SU-DHL-6 (cell line): Measurements from ENCODE around the gene KLHL4.

Experiments used
- H2AFZ ChIP-seq: fragments of 200-600 bp; sonication (generic); 2 replicates; pipeline ENCODE4 v1.6.1; 2014; ENCODE audit warnings: low read depth, mild to moderate bottlenecking, moderate library complexity, mixed read lengths, antibody characterized with exemption, low read length; ENCODE audit not compliant: severe bottlenecking
- H3F3A ChIP-seq: fragments of 200-600 bp; shearing (Covaris generic); 2 replicates; pipeline ENCODE4 v1.6.0; 2016; ENCODE audit warnings: antibody characterized with exemption, mild to moderate bottlenecking; ENCODE audit not compliant: insufficient read depth
- H3K27ac ChIP-seq: fragments of 200-600 bp; sonication (generic); 2 replicates; pipeline ENCODE4 v1.5.1; 2016; ENCODE audit warnings: low read depth, mild to moderate bottlenecking, low read length, moderate library complexity, mixed read lengths
- H3K27me3 ChIP-seq: fragments of 200-600 bp; sonication (generic), shearing (Covaris generic); 2 replicates; pipeline ENCODE4 v1.6.0; 2014; ENCODE audit warnings: mild to moderate bottlenecking, low read length
- H3K36me3 ChIP-seq: fragments of 200-600 bp; sonication (generic); 2 replicates; pipeline ENCODE4 v1.6.1; 2014; ENCODE audit warnings: mild to moderate bottlenecking, low read length, mixed read lengths
- H3K4me2 ChIP-seq: fragments of 300-600, 200-600 bp; shearing (Covaris generic), sonication (generic); 2 replicates; pipeline ENCODE4 v1.6.0; 2014; ENCODE audit warnings: low read length, low read depth, mild to moderate bottlenecking; ENCODE audit not compliant: poor library complexity, severe bottlenecking
- H3K4me3 ChIP-seq: fragments of 200-600 bp; sonication (generic); 2 replicates; pipeline ENCODE4 v1.5.1; 2014; ENCODE audit warnings: antibody characterized with exemption, low read length, mild to moderate bottlenecking, mixed read lengths; ENCODE audit not compliant: insufficient read depth, poor library complexity, severe bottlenecking
- H3K79me2 ChIP-seq: fragments of 200-600 bp; sonication (generic); 2 replicates; pipeline ENCODE4 v1.6.1; 2014; ENCODE audit warnings: mild to moderate bottlenecking, low read length, moderate library complexity; ENCODE audit not compliant: insufficient read depth
- H3K9ac ChIP-seq: fragments of 200-600 bp; sonication (generic); 2 replicates; pipeline ENCODE4 v1.7.0; 2014; ENCODE audit warnings: mild to moderate bottlenecking, low read length
- H3K9me2 ChIP-seq: fragments of 200-600 bp; sonication (generic); replicated peaks from 2 replicates; pipeline ENCODE4 v1.6.1; 2014; ENCODE audit warnings: low read length; ENCODE audit not compliant: insufficient read depth
- H3K9me3 ChIP-seq: fragments of 200-600 bp; sonication (generic); 2 replicates; pipeline ENCODE4 v1.6.1; 2014; ENCODE audit warnings: low read length, mixed read lengths; ENCODE audit not compliant: insufficient read depth
- H4K20me1 ChIP-seq: fragments of 200-600 bp; sonication (generic); 2 replicates; pipeline ENCODE4 v1.6.1; 2014; ENCODE audit warnings: low read depth, mild to moderate bottlenecking, antibody characterized with exemption, low read length, moderate library complexity, mixed read lengths
- CTCF ChIP-seq: fragments of 200-600 bp; sonication (generic); IDR thresholded peaks from one replicate; pipeline ENCODE4 v1.5.1; 2017; ENCODE audit warnings: antibody characterized with exemption, mild to moderate bottlenecking, low read length, moderate library complexity; ENCODE audit not compliant: insufficient read depth, poor library complexity, severe bottlenecking
- EZH2phosphoT487 ChIP-seq: fragments of 200-600 bp; sonication (generic), shearing (Covaris generic); conservative IDR thresholded peaks from 2 replicates; pipeline ENCODE4 v1.6.1; 2018; ENCODE audit warnings: mild to moderate bottlenecking, antibody characterized with exemption, low read length, moderate library complexity, mixed read lengths

KLHL4 gene

GRCh38 chrX:87582453-87582852 lies 64.9 kb downstream of the KLHL4 start:
- Histone ChIP-seq H4K20me1 (no peaks in the 10 kb centered on the region), H3K9ac (no peak overlapping the region), H3K36me3 (no peaks in the 10 kb centered on the region), H3F3A (no peaks in the 10 kb centered on the region), H3K4me2 (no peak overlapping the region), H3K27me3 (no peaks in the 10 kb centered on the region), H3K9me2 (no peaks in the 10 kb centered on the region), H3K27ac (no peak overlapping the region), H3K79me2 (no peaks in the 10 kb centered on the region), H2AFZ (no peak overlapping the region), H3K9me3 (no peaks in the 10 kb centered on the region), H3K4me3 (no peak overlapping the region)
- TF ChIP-seq EZH2phosphoT487 (no peak), CTCF (no peak)

- Histone ChIP-seq H3K4me3 (no peak overlapping the region), H3K79me2 (no peaks in the 10 kb centered on the region), H3K27ac (no peak overlapping the region), H4K20me1 (no peaks in the 10 kb centered on the region), H3K36me3 (no peaks in the 10 kb centered on the region), H3K4me2 (no peak overlapping the region), H3K9me2 (no peaks in the 10 kb centered on the region), H2AFZ (no peak overlapping the region), H3K9ac (no peak overlapping the region), H3K9me3 (no peaks in the 10 kb centered on the region), H3K27me3 (no peaks in the 10 kb centered on the region), H3F3A (no peaks in the 10 kb centered on the region)
- TF ChIP-seq EZH2phosphoT487 (no peak), CTCF (no peak)
Observed at GRCh38 chrX:87583679-87584078, 66.1 kb downstream of the KLHL4 start.

DNA sequence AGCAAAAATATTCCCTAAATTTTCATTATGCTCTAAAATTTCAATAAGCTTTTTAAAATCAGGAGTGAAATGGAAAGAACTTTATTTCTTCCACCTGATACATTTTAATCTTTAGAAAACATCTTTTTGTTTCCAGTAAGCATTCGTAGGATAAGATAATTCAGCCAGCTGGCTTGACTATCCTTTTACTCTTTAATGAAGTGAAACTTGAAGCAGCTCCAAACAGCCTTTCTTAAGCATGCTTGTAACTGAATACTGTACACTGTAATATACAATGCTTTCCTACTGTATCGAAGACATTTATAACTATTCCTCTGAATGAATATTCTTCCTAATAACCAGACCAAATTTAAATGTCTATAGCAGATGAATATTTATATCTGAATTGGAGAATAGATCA lies 98.8 kb downstream of the KLHL4 start:
- Histone ChIP-seq H3K9me3 (no peaks in the 10 kb centered on the region), H3K4me3 (no peak overlapping the region), H3K9ac (no peak overlapping the region), H3K4me2 (no peak overlapping the region), H3F3A (no peaks in the 10 kb centered on the region), H3K9me2 (no peaks in the 10 kb centered on the region), H2AFZ (no peak overlapping the region), H3K79me2 (no peaks in the 10 kb centered on the region), H3K27ac (no peak overlapping the region), H3K36me3 (no peaks in the 10 kb centered on the region), H4K20me1 (no peaks in the 10 kb centered on the region), H3K27me3 (no peaks in the 10 kb centered on the region)
- TF ChIP-seq EZH2phosphoT487 (no peak), CTCF (no peak)

DNA sequence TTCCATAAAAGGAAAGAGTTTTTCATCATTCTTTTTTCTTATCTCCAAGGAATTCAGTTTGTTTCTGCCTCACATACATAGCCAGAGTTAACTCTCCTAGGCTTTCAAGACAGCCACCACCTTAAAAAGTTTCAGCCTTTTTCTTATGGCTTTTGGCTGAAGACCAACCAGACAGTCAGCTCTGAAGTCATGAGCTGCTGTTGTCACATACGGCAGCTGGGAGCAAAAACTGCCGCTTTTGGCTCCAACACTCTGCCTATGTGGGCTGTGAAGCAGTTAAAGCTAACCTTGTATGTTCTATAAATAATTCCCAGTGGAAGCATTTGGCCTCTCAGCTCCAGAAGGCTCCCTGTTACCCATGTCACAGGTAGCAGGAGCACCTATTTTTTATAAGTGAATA lies 104.1 kb downstream of the KLHL4 start:
- H3K4me2 ChIP-seq, result no peak overlapping the region
- no peaks in the 10 kb centered on the region for H4K20me1 ChIP-seq
- H3K79me2 ChIP-seq, result no peaks in the 10 kb centered on the region
- no peak overlapping the region for H3K9ac ChIP-seq
- no peak for TF ChIP-seq CTCF
- TF ChIP-seq EZH2phosphoT487, result no peak
- H2AFZ ChIP-seq, result no peak overlapping the region
- H3K36me3 ChIP-seq, result no peaks in the 10 kb centered on the region
- H3K27ac ChIP-seq, result no peak overlapping the region
- H3K9me2 ChIP-seq, result no peaks in the 10 kb centered on the region
- no peaks in the 10 kb centered on the region for H3K27me3 ChIP-seq
- H3F3A ChIP-seq, result no peaks in the 10 kb centered on the region
- H3K9me3 ChIP-seq, result no peaks in the 10 kb centered on the region
- no peak overlapping the region for H3K4me3 ChIP-seq
